HG02571 (cell line): ENCODE data around the gene TCEAL1.

Source experiments
- ATAC-seq: cut with Tn5 transposase; IDR thresholded peaks from one replicate; pipeline ENCODE4 v1.9.1; 2021; ENCODE audit warnings: mild to moderate bottlenecking, moderate library complexity; ENCODE audit not compliant: unreplicated experiment

The TCEAL1 gene

DNA sequence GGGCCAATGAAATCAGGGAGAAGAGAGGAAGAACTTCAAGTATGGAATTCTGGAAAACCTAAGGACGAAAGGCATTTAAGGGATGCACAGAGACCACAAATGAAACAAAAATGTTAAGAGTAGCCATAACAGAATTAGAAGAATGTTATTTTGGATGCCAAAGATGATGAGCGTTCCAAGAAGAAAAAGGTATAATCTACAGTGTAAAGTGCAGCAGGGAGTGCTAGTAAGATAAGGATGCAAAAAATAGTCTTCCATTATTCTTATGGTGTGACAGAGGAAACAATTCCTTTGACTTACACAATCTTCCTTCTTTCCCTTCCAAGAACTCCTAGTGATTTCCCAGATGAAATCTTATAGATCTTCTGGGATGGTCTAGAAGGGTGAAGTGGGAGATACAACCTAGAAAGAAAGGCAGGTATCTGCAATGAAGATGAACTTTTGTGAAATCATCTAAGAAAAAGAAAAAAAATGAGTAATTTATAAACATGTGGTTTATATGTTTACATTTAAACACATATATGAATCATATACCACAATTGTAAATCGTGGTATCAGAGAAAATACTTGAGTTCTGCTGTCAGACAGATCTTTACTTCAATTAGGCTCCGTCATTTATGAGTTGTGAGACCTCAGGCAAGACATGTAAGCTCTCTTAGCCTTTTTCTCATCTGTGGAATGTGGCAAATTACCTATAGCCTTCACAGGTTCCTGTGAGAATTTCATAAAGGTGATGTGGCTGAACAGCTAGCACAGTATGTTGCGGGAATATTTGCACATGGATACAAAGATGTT is 49.6 kb downstream of the TCEAL1 start:
- no peak for ATAC-seq
